Nephron progenitor cell (in vitro differentiated cells): ENCODE measurements around the gene FERMT2.

Experiments
- DNase-seq: peaks from one replicate; pipeline ENCODE4 v3.0.0; 2021
- H3K27ac Mint-ChIP-seq: 2 replicates; pipeline ENCODE4 v1.8.0; 2021; ENCODE audit warnings: mild to moderate bottlenecking, moderate library complexity, mixed read lengths
- H3K27me3 Mint-ChIP-seq: 2 replicates; pipeline ENCODE4 v1.8.0; 2021; ENCODE audit warnings: mild to moderate bottlenecking, low read depth, mixed read lengths; ENCODE audit not compliant: poor library complexity
- H3K36me3 Mint-ChIP-seq: 2 replicates; pipeline ENCODE4 v1.8.0; 2021; ENCODE audit warnings: low read depth, mixed read lengths
- H3K4me1 Mint-ChIP-seq: 2 replicates; pipeline ENCODE4 v1.8.0; 2021; ENCODE audit warnings: mixed read lengths
- H3K4me3 Mint-ChIP-seq: 2 replicates; pipeline ENCODE4 v1.8.0; 2021; ENCODE audit warnings: mild to moderate bottlenecking, moderate library complexity, mixed read lengths
- H3K9me3 Mint-ChIP-seq: 2 replicates; pipeline ENCODE4 v1.8.0; 2021; ENCODE audit warnings: mild to moderate bottlenecking, moderate library complexity, mixed read lengths
- CTCF ChIP-seq: fragments of 200-600 bp; sonication (generic); IDR thresholded peaks from 2 replicates; pipeline ENCODE4 v1.5.0; 2021; ENCODE audit warnings: antibody characterized with exemption

FERMT2 gene

GRCh38 chr14:52876311-52876710 is 74.5 kb downstream of the FERMT2 start:
- no peak for TF ChIP-seq CTCF
- peak overlapping the region; percentile 78 for H3K27ac Mint-ChIP-seq
- peaks cover 74% of the 10 kb centered on the region for H3K36me3 Mint-ChIP-seq
- DNase-seq = no peak
- peaks cover 6% of the 10 kb centered on the region for H3K27me3 Mint-ChIP-seq
- no peak overlapping the region for H3K4me3 Mint-ChIP-seq
- H3K9me3 Mint-ChIP-seq = no peaks in the 10 kb centered on the region
- H3K4me1 Mint-ChIP-seq = no peaks in the 10 kb centered on the region

- H3K36me3 Mint-ChIP-seq = peaks cover 73% of the 10 kb centered on the region
- H3K9me3 Mint-ChIP-seq = no peaks in the 10 kb centered on the region
- TF ChIP-seq CTCF = no peak
- DNase-seq = no peak
- no peaks in the 10 kb centered on the region for H3K4me1 Mint-ChIP-seq
- no peak overlapping the region for H3K4me3 Mint-ChIP-seq
- peaks cover 8% of the 10 kb centered on the region for H3K27me3 Mint-ChIP-seq
- peak overlapping the region; percentile 64 for H3K27ac Mint-ChIP-seq
These were observed 75.1 kb downstream of the FERMT2 start for GRCh38 chr14:52875707-52876106.

- Mint-ChIP-seq H3K27ac (peak overlapping the region; percentile 51), H3K9me3 (no peaks in the 10 kb centered on the region), H3K36me3 (peaks cover 61% of the 10 kb centered on the region), H3K4me1 (no peaks in the 10 kb centered on the region), H3K4me3 (no peak overlapping the region), H3K27me3 (peaks cover 5% of the 10 kb centered on the region)
- no peak for DNase-seq
- TF ChIP-seq CTCF = no peak
These were observed 76.5 kb downstream of the FERMT2 start for GRCh38 chr14:52874389-52874788.

GRCh38 chr14:52873694-52874093 is 77.2 kb downstream of the FERMT2 start:
- Mint-ChIP-seq H3K27me3 (peaks cover 5% of the 10 kb centered on the region), H3K9me3 (no peaks in the 10 kb centered on the region), H3K36me3 (peaks cover 59% of the 10 kb centered on the region), H3K27ac (no peak overlapping the region), H3K4me3 (no peak overlapping the region), H3K4me1 (no peaks in the 10 kb centered on the region)
- TF ChIP-seq CTCF = no peak
- DNase-seq = no peak

- H3K4me3 Mint-ChIP-seq = no peak overlapping the region
- no peak for TF ChIP-seq CTCF
- H3K27ac Mint-ChIP-seq = no peak overlapping the region
- H3K36me3 Mint-ChIP-seq = peaks cover 53% of the 10 kb centered on the region
- DNase-seq = no peak
- H3K27me3 Mint-ChIP-seq = peaks cover 5% of the 10 kb centered on the region
- no peaks in the 10 kb centered on the region for H3K9me3 Mint-ChIP-seq
- no peaks in the 10 kb centered on the region for H3K4me1 Mint-ChIP-seq
These were observed 77.8 kb downstream of the FERMT2 start for GRCh38 chr14:52873065-52873464.

- peak overlapping the region; percentile 65 for H3K27ac Mint-ChIP-seq
- peaks cover 48% of the 10 kb centered on the region for H3K36me3 Mint-ChIP-seq
- no peak overlapping the region for H3K4me3 Mint-ChIP-seq
- H3K4me1 Mint-ChIP-seq = no peaks in the 10 kb centered on the region
- no peak for DNase-seq
- no peak for TF ChIP-seq CTCF
- H3K27me3 Mint-ChIP-seq = peaks cover 5% of the 10 kb centered on the region
- H3K9me3 Mint-ChIP-seq = no peaks in the 10 kb centered on the region
These were observed 79.2 kb downstream of the FERMT2 start for GRCh38 chr14:52871606-52872005.
